ENCODE results near the gene ZNF157. TPM values are rescaled to one million over a fixed set of nuclear protein-coding genes. Genes with fewer than 3 reads are reported as not detected.

The ZNF157 gene
- polyA plus RNA-seq, 2 of the 4 experiments (the other 2 are of a cell fraction), result 0.05 to 0.06 TPM

DNA sequence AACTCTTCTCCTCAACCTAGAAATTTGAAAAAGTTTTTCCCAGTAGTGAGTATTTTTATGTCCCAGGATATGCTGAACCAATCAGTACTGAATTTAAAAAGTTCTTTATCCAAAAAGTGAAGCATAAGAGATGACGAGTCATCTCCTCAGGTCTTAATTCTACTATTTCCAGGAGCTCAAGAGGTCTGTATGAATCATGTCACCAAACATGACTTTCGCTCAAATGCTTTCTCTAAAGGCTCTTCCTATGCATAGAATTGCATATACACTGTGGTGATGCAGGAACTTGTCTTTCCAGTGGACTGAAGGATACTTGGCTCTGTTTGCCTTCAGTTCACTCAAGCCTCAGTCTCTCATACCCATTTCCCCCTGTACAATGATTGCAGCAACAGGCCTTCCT is 76.6 kb downstream of the ZNF157 start:
- WGBS (ENCODE audit: missing lambda C conversion rate), result 89% methylated on average over 2 of the region's 2 CpGs
- H3K4me2 ChIP-seq, result no peak overlapping the region
- DNase-seq (ENCODE audit: low read depth in 1 of 2, low spot score in 1 of 2) (no peak), FAIRE-seq (peak; percentile 13), ATAC-seq (no peak)
- H3K27ac ChIP-seq, result no peak overlapping the region
- CTCF ChIA-PET, result no interaction called here
- no peaks in the 10 kb centered on the region for H3K4me1 ChIP-seq
- peaks cover 71% of the 10 kb centered on the region for H3K9me3 ChIP-seq
- TF ChIP-seq GATA3 (IDR thresholded peaks at IDR 0.05; ENCODE audit: borderline replicate concordance) (no peak), ESRRA (IDR thresholded peaks at IDR 0.05; ENCODE audit: borderline replicate concordance, low read length) (no peak), EHF (CRISPR knock-in tag; IDR thresholded peaks at IDR 0.05) (no peak), SREBF2 (IDR thresholded peaks at IDR 0.05) (no peak), REST (IDR thresholded peaks at IDR 0.05) (no peak), CHD4 (IDR thresholded peaks at IDR 0.05; ENCODE audit: borderline replicate concordance) (no peak), NFE2L2 (conservative IDR thresholded peaks at IDR 0.05; ENCODE audit: low read length) (no peak), ZNF302 (CRISPR knock-in tag; IDR thresholded peaks at IDR 0.05) (no peak), MAFK (IDR thresholded peaks at IDR 0.05; ENCODE audit: partially characterized antibody) (no peak), RARB (CRISPR knock-in tag; IDR thresholded peaks at IDR 0.05) (no peak), E2F6 (IDR thresholded peaks at IDR 0.05; ENCODE audit: borderline replicate concordance, low read depth) (no peak), BHLHE40 (IDR thresholded peaks at IDR 0.05; ENCODE audit: low read depth, low read length) (no peak), RCOR1 (IDR thresholded peaks at IDR 0.05; ENCODE audit: low read depth, low read length) (no peak), MYC (IDR thresholded peaks at IDR 0.05; ENCODE audit: borderline replicate concordance, low read length) (no peak), JUN (IDR thresholded peaks at IDR 0.05) (no peak), USF2 (IDR thresholded peaks at IDR 0.05) (no peak), TFCP2L1 (CRISPR knock-in tag; IDR thresholded peaks at IDR 0.05) (no peak), RNF2 (IDR thresholded peaks at IDR 0.05; ENCODE audit: borderline replicate concordance, low read depth) (no peak), KDM5A (IDR thresholded peaks at IDR 0.05) (no peak)
- TF ChIP-seq, protein P1, sequence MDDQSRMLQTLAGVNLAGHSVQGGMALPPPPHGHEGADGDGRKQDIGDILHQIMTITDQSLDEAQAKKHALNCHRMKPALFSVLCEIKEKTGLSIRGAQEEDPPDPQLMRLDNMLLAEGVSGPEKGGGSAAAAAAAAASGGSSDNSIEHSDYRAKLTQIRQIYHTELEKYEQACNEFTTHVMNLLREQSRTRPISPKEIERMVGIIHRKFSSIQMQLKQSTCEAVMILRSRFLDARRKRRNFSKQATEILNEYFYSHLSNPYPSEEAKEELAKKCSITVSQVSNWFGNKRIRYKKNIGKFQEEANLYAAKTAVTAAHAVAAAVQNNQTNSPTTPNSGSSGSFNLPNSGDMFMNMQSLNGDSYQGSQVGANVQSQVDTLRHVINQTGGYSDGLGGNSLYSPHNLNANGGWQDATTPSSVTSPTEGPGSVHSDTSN (IDR thresholded peaks at IDR 0.05), result no peak
- POLR2A ChIA-PET, result interaction anchor here (0.6 kb wide), 1 partner anchor 214 kb away, joined by 7 read pairs; the partner anchor contains the start of gene USP11
- no peak overlapping the region for H3K4me3 ChIP-seq

DNA sequence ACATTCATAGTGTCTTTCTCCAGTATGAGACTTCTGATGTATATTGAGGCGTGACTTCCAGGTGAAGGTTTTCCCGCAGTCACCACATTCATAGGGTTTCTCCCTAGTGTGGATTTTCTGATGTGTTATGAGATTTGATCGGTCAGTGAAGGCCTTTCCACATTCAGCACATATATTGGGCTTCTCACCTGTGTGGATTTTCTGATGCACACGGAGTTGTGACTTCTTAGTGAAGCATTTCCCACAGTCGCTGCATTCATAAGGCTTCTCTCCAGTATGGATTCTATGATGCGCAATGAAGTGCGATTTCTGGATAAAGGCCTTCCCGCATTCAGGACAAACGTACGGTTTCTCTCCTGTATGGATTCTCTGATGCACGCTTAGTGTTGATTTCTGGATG is 77.2 kb downstream of the ZNF157 start:
- no peak overlapping the region for H3K4me3 ChIP-seq
- peak; percentile 59 for FAIRE-seq

More for the DNA sequence above, 77.2 kb downstream of the ZNF157 start:
- Histone ChIP-seq H3K4me2 (no peak overlapping the region), H3K9me3 (peaks cover 70% of the 10 kb centered on the region), H3K27ac (no peak overlapping the region), H3K4me1 (no peaks in the 10 kb centered on the region)
- DNase-seq (ENCODE audit: low read depth in 1 of 2, low spot score in 1 of 2) (no peak), ATAC-seq (no peak)
- TF ChIP-seq ZC3H11A (IDR thresholded peaks at IDR 0.05) (no peak), JUNB (IDR thresholded peaks at IDR 0.05) (no peak), TFCP2L1 (CRISPR knock-in tag; IDR thresholded peaks at IDR 0.05) (no peak)
- CTCF ChIA-PET, result no interaction called here
- POLR2A ChIA-PET, result no interaction called here
- WGBS (ENCODE audit: missing lambda C conversion rate), result 91% methylated on average over 11 of the region's 11 CpGs

Measured in A549 (cell line).